ENCODE results near the gene MXI1.

DNA sequence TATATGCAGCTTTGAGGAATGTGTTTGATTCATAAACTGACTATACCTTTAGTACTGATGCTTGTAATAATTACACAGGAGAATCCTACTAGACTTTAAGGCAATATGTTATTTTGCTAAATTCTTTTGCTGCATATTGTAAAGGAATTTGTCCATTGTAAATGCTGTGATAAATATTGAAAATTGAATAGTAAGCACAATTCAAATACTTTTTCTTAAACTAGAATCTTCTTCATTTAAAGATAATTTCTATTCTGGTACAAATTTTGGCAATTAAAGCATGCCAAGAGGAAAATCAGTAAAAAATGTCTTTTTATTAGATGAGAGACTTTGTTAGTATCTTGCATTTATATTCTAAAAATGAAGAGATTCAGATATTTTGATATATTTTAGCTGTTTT, 51.9 kb downstream of the MXI1 start:
- TF ChIP-seq EP300 (IDR thresholded peaks at IDR 0.05) (no peak), POLR2A (IDR thresholded peaks at IDR 0.05) (no peak)
